T-cell (primary cell): ENCODE data around the gene LSS. TPM values are rescaled to one million over a fixed set of nuclear protein-coding genes. Genes with fewer than 3 reads are reported as not detected.
A peak's percentile ranks its signal among the peaks of the same experiment; 100 is the strongest.

Experiments
- ATAC-seq, 4 experiments: fragments of 200-7000 bp in 3 of 4; fragments of 150-1000 bp in 1 of 4; cut with Tn5 transposase; replicated peaks in 1 of 4; 1 replicate in 3 of 4; 2 replicates in 1 of 4; pipeline ENCODE4 v1.10.0; 2021; ENCODE audit warnings: moderate library complexity in 3 of 4, mild to moderate bottlenecking in 2 of 4, moderate number of reproducible peaks in 1 of 4
- CTCF ChIA-PET, 2 donors: fragments of 300-600 bp; sonication (Branson Sonifier 250); formaldehyde crosslinking; loops; one replicate each; lab custom pipeline; 2022; ENCODE audit warnings: antibody characterized with exemption in 2 of 2; lab: Charles Lee
- POLR2A ChIA-PET, 2 donors: fragments of 300-600 bp; sonication (Branson Sonifier 250); formaldehyde crosslinking; loops; one replicate each; lab custom pipeline; 2022; ENCODE audit warnings: antibody characterized with exemption in 2 of 2; lab: Charles Lee
- DNase-seq, 35 experiments: peaks; one replicate each; pipeline versions ENCODE4 v3.0.0 to v3.0.0-alpha.2; 2013 to 2023
- H3K27ac ChIP-seq: one replicate; pipeline ENCODE4 v1.5.1; 2013; ENCODE audit warnings: low read length
- H3K27me3 ChIP-seq, 2 experiments: replicated peaks in 1 of 2; 1 replicate in 1 of 2; 2 replicates in 1 of 2; pipeline versions ENCODE4 v1.6.1 to v1.7.0; 2013; ENCODE audit warnings: low read length in 1 of 2, mixed read lengths in 1 of 2; ENCODE audit not compliant: control insufficient read depth in 2 of 2, insufficient read depth in 2 of 2; ENCODE audit errors: extremely low read depth in 1 of 2
- H3K36me3 ChIP-seq, 2 donors: 1 replicate in 1 of 2; 2 replicates in 1 of 2; pipeline versions ENCODE4 v1.6.1 to v1.7.0; 2013; ENCODE audit warnings: low read length in 1 of 2; ENCODE audit not compliant: control insufficient read depth in 2 of 2, insufficient read depth in 1 of 2; ENCODE audit errors: extremely low read depth in 1 of 2
- H3K4me1 ChIP-seq, 2 experiments: 1 replicate in 1 of 2; 2 replicates in 1 of 2; pipeline versions ENCODE4 v1.6.1 to v1.7.0; 2013; ENCODE audit warnings: low read length in 2 of 2, mixed read lengths in 1 of 2; ENCODE audit not compliant: insufficient read depth in 2 of 2, control insufficient read depth in 1 of 2; ENCODE audit errors: extremely low read depth in 1 of 2
- H3K4me3 ChIP-seq, 2 donors: 1 replicate in 1 of 2; 2 replicates in 1 of 2; pipeline versions ENCODE4 v1.5.1 to v1.7.0; 2013; ENCODE audit warnings: mild to moderate bottlenecking in 2 of 2, low read length in 1 of 2, moderate library complexity in 1 of 2; ENCODE audit not compliant: control insufficient read depth in 1 of 2; ENCODE audit errors: extremely low read depth in 1 of 2
- H3K9me3 ChIP-seq: 2 replicates; pipeline ENCODE4 v1.7.0; 2013
- H3K27ac Mint-ChIP-seq, 2 donors: one replicate each; pipeline ENCODE4 v1.8.0; 2020 to 2021; ENCODE audit warnings: mild to moderate bottlenecking in 2 of 2, mixed read lengths in 2 of 2
- H3K27me3 Mint-ChIP-seq, 2 donors: one replicate each; pipeline ENCODE4 v1.8.0; 2021 to 2022; ENCODE audit warnings: mixed read lengths in 2 of 2
- H3K36me3 Mint-ChIP-seq: one replicate; pipeline ENCODE4 v1.8.0; 2021; ENCODE audit warnings: mixed read lengths
- H3K4me1 Mint-ChIP-seq, 3 donors: one replicate each; pipeline ENCODE4 v1.8.0; 2020 to 2022; ENCODE audit warnings: mixed read lengths in 3 of 3, mild to moderate bottlenecking in 1 of 3
- H3K4me3 Mint-ChIP-seq, 3 donors: one replicate each; pipeline ENCODE4 v1.8.0; 2020 to 2022; ENCODE audit warnings: mild to moderate bottlenecking in 3 of 3, mixed read lengths in 3 of 3, moderate library complexity in 3 of 3
- H3K9me3 Mint-ChIP-seq, 3 donors: one replicate each; pipeline ENCODE4 v1.8.0; 2020 to 2022; ENCODE audit warnings: mixed read lengths in 3 of 3
- WGBS: methylation state at CpG from one replicate; pipeline ENCODE4 v1.1.5; 2013; ENCODE audit warnings: missing lambda C conversion rate; ENCODE audit not compliant: insufficient coverage; 5-methylcytosine and 5-hydroxymethylcytosine counted together
- total RNA-seq, 35 experiments: library from RNA in 6 of 35; stranded (reverse) in 6 of 35; fragments of 120-200 nt in 1 of 35; gene quantifications; one replicate each; pipeline versions ENCODE4 v1.2.1 to v1.2.4 and lab custom pipeline; 2013 to 2026

Gene LSS
- total RNA-seq, 5 donors from 2014 or later (not counting 1 experiment from before 2014, with no cell fraction given) = 41.3 to 63.0 (median 49.4) TPM

- Histone ChIP-seq H3K27ac (no peak overlapping the region), H3K36me3 (peaks cover 13 to 88% of the 10 kb centered on the region in 2 donors), H3K27me3 (no peaks in the 10 kb centered on the region), H3K4me1 (peaks cover 5 to 7% of the 10 kb centered on the region in 2 experiments), H3K9me3 (no peaks in the 10 kb centered on the region), H3K4me3 (no peak overlapping the region)
- 100% methylated on average over 3 of the region's 3 CpGs for WGBS
- peaks cover 10 to 21% (median 18%) of the 10 kb centered on the region in 3 donors for H3K4me1 Mint-ChIP-seq
- H3K27me3 Mint-ChIP-seq = no peaks in the 10 kb centered on the region
- DNase-seq = no peak
- no peak overlapping the region for H3K4me3 Mint-ChIP-seq
- no peak for ATAC-seq
- H3K36me3 Mint-ChIP-seq = peaks cover 54% of the 10 kb centered on the region
- ChIA-PET POLR2A (no interaction called here), CTCF (no interaction called here)
- H3K27ac Mint-ChIP-seq = no peak overlapping the region
- H3K9me3 Mint-ChIP-seq = no peaks in the 10 kb centered on the region
These were observed 19.3 kb upstream of the LSS start for GRCh38 chr21:46247699-46248421.

DNA sequence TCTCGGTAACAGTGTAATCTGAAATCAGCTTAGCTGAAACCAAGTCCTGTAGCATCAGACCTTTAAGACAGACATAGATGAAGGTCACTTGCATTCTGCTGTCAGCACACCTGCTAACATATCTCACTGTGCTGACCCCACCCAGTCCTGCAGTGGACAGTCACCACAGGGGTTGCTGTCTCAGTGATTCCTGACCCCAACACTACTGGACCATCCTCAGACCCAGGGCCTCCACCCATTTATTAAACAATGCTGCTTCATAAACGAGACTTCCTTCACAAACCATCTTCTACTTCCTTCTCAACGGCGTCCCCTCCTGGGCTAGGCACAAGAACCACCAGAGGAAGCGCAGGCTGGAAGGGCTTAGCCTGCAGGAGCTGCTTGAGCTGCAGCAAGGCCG, 17.8 kb upstream of the LSS start:
- H3K4me1 ChIP-seq = peaks cover 5 to 7% of the 10 kb centered on the region in 2 experiments
- peaks cover 13 to 89% of the 10 kb centered on the region in 2 donors for H3K36me3 ChIP-seq
- ChIA-PET CTCF (no interaction called here), POLR2A (no interaction called here)
- H3K27me3 Mint-ChIP-seq = no peaks in the 10 kb centered on the region
- H3K9me3 ChIP-seq = no peaks in the 10 kb centered on the region
- H3K4me1 Mint-ChIP-seq = peaks cover 10 to 19% (median 16%) of the 10 kb centered on the region in 3 donors
- no peaks in the 10 kb centered on the region for H3K27me3 ChIP-seq
- no peak for DNase-seq
- WGBS = 90% methylated on average over 5 of the region's 6 CpGs
- no peak for ATAC-seq
- no peak overlapping the region for H3K4me3 ChIP-seq
- no peaks in the 10 kb centered on the region for H3K9me3 Mint-ChIP-seq
- H3K27ac Mint-ChIP-seq = no peak overlapping the region
- no peak overlapping the region for H3K27ac ChIP-seq
- peaks cover 65% of the 10 kb centered on the region for H3K36me3 Mint-ChIP-seq
- H3K4me3 Mint-ChIP-seq = no peak overlapping the region

DNA sequence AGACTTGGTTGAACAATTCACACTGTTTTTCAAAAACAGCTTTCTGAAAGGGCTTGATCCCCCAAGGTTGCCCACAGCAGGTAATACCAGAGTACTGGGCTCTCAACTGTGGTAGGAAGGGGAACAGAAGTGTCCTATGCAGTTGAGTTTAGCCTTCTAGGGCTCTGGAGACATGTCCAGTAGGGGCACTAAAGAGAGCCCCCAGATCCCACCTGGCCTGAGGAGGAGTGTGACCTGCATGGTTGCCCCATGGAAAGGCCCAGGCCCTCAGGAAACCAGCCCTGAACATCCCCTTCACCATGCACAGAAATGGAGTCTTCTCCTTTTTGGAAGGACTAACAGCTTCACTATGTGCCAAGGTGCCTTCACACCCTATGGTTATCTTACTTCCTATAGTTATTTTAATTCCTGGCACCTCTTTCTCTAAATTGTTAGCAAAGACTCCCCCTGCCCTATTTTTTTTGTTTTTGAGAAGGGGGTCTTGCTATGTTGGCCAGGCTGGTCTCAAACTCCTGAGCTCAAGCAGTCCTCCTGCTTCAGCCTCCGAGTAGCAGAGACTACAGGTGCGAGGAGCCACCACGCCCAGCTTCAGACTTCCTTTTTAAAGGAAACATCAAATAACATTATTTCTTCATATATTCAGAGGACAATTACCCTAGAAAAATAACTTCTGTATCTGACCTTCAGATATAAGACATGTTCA, 16.8 kb upstream of the LSS start:
- DNase-seq = no peak
- ATAC-seq = no peak
- peaks cover 19 to 89% of the 10 kb centered on the region in 2 donors for H3K36me3 ChIP-seq
- WGBS = no CpG with 5 or more reads among the region's 3 CpGs
- peaks cover 8 to 10% (median 9%) of the 10 kb centered on the region in 3 donors for H3K4me1 Mint-ChIP-seq
- H3K27ac Mint-ChIP-seq = no peak overlapping the region
- H3K9me3 ChIP-seq = no peaks in the 10 kb centered on the region
- H3K4me1 ChIP-seq = peaks cover 2 to 4% of the 10 kb centered on the region in 2 experiments
- no peaks in the 10 kb centered on the region for H3K27me3 ChIP-seq
- H3K36me3 Mint-ChIP-seq = peaks cover 64% of the 10 kb centered on the region
- no peaks in the 10 kb centered on the region for H3K27me3 Mint-ChIP-seq
- no peaks in the 10 kb centered on the region for H3K9me3 Mint-ChIP-seq
- ChIA-PET POLR2A (no interaction called here), CTCF (no interaction called here)
- no peak overlapping the region for H3K4me3 Mint-ChIP-seq
- no peak overlapping the region for H3K27ac ChIP-seq
- H3K4me3 ChIP-seq = no peak overlapping the region

DNA sequence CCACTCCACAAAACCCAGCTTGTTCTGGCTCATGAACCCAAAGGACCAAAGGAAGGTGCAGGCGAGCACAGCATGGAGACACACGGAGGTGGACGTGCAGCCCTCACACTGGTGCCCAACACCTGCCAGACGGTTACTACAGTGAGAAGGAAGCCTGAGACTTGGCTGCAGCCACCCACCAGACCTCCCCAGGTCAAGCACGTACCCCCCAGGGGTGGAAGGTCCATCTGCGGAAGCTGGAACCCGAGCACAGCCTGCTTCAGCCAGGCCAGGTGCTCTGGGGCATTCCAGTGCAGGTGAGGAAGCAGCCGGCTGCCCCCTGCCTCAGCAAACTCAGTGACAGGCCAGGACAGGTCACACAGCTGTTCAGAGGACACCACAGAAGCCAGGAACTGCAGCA, 16.0 kb upstream of the LSS start:
- H3K9me3 ChIP-seq = no peaks in the 10 kb centered on the region
- WGBS = 96% methylated on average over 8 of the region's 8 CpGs
- Mint-ChIP-seq H3K27me3 (no peaks in the 10 kb centered on the region), H3K4me3 (no peak overlapping the region), H3K9me3 (no peaks in the 10 kb centered on the region), H3K36me3 (peaks cover 61% of the 10 kb centered on the region), H3K4me1 (peaks cover 2 to 7% (median 2%) of the 10 kb centered on the region in 3 donors), H3K27ac (peak overlapping the region in 1 of 2 donors; percentile 39)
- ATAC-seq (no peak), DNase-seq (no peak)
- no peaks in the 10 kb centered on the region for H3K27me3 ChIP-seq
- CTCF ChIA-PET = no interaction called here
- H3K4me3 ChIP-seq = no peak overlapping the region
- no peak overlapping the region for H3K27ac ChIP-seq
- POLR2A ChIA-PET = no interaction called here
- H3K36me3 ChIP-seq = peaks cover 19 to 89% of the 10 kb centered on the region in 2 donors
- H3K4me1 ChIP-seq = no peaks in the 10 kb centered on the region

DNA sequence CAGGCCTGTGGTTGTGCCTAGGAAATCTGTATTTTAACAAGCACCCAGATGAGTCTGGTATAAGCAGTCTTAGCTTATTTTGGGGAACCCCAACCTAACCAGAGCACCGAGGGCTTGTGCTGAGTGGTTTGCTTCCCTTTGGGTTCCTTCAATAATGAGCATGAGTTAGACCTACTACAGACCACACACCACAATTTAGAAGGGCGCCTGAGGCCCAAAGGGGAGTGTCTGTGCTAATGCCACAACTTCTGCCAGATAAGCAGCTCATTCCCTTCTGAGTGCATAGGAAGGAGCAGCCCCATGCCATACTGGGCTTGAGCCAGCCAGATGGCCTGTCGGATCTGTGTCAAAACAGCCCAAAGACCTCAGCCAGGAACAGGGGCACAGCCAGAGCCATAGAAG, 15.4 kb upstream of the LSS start:
- WGBS = 97% methylated on average over 2 of the region's 3 CpGs
- H3K27me3 Mint-ChIP-seq = no peaks in the 10 kb centered on the region
- no peak overlapping the region for H3K27ac Mint-ChIP-seq
- peaks cover 23 to 89% of the 10 kb centered on the region in 2 donors for H3K36me3 ChIP-seq
- H3K27ac ChIP-seq = no peak overlapping the region
- no peaks in the 10 kb centered on the region for H3K4me1 ChIP-seq
- H3K27me3 ChIP-seq = no peaks in the 10 kb centered on the region
- peaks cover 2 to 8% (median 2%) of the 10 kb centered on the region in 3 donors for H3K4me1 Mint-ChIP-seq
- no peak for ATAC-seq
- DNase-seq = no peak
- POLR2A ChIA-PET = no interaction called here
- H3K4me3 ChIP-seq = no peak overlapping the region
- H3K4me3 Mint-ChIP-seq = no peak overlapping the region
- CTCF ChIA-PET = no interaction called here
- no peaks in the 10 kb centered on the region for H3K9me3 ChIP-seq
- peaks cover 62% of the 10 kb centered on the region for H3K36me3 Mint-ChIP-seq
- no peaks in the 10 kb centered on the region for H3K9me3 Mint-ChIP-seq

- WGBS = 100% methylated on average over 5 of the region's 8 CpGs
- no peak for DNase-seq
- peak overlapping the region; percentile 39 to 48 for H3K27ac Mint-ChIP-seq
These were observed 14.8 kb upstream of the LSS start for GRCh38 chr21:46243325-46243724.

More at GRCh38 chr21:46243325-46243724, 14.8 kb upstream of the LSS start:
- CTCF ChIA-PET = no interaction called here
- POLR2A ChIA-PET = interaction anchor here in 1 of 2 donors (0.6 kb wide), 1 partner anchor 30 kb away, joined by 5 read pairs; no protein-coding TSS in a partner anchor
- peaks cover 0 to 6% (median 2%) of the 10 kb centered on the region in 3 donors for H3K4me1 Mint-ChIP-seq
- H3K27ac ChIP-seq = no peak overlapping the region
- H3K4me3 ChIP-seq = no peak overlapping the region
- H3K4me1 ChIP-seq = no peaks in the 10 kb centered on the region
- H3K27me3 ChIP-seq = no peaks in the 10 kb centered on the region
- no peaks in the 10 kb centered on the region for H3K27me3 Mint-ChIP-seq
- H3K36me3 Mint-ChIP-seq = peaks cover 60% of the 10 kb centered on the region
- no peak overlapping the region for H3K4me3 Mint-ChIP-seq
- no peak for ATAC-seq
- H3K9me3 Mint-ChIP-seq = no peaks in the 10 kb centered on the region
- H3K36me3 ChIP-seq = peaks cover 25 to 93% of the 10 kb centered on the region in 2 donors
- H3K9me3 ChIP-seq = no peaks in the 10 kb centered on the region
